Measurements from ENCODE around the gene MAML3. TPM values are rescaled to one million over a fixed set of nuclear protein-coding genes. Genes with fewer than 3 reads are reported as not detected.

Gene MAML3
- total and polyA plus RNA-seq, 8 donors, result 5.8 to 18.7 (median 16.7) TPM

DNA sequence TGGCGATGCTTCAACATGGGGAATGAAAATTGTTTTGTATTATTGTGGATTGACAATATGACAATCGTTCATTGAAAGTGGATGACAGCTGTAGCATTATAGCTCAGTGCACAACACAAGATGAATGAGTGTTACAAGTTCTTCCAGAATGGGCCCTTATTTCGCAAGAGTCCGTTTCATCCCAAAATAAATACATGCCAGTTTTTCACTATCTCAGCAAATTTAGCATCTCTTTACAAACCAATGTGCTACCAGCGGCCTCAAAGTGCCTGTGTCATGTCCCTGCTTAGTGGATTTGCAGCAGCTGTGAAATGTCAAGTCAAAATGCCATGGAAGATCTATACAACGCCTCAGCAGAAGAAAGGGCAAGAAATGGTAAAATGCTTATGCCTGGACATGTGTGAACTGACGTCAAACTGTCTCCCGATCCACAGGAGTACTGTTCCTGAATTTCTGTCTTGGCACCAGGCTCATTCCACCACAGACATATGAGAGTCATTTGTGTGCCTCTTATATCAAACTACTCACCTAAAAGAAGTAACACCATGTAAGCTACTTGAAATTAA lies 109.6 kb downstream of the MAML3 start:
- peak overlapping the region in 1 of 2 donors; percentile 15 for H3K27ac ChIP-seq
- ATAC-seq, result peak; percentile 75

DNA sequence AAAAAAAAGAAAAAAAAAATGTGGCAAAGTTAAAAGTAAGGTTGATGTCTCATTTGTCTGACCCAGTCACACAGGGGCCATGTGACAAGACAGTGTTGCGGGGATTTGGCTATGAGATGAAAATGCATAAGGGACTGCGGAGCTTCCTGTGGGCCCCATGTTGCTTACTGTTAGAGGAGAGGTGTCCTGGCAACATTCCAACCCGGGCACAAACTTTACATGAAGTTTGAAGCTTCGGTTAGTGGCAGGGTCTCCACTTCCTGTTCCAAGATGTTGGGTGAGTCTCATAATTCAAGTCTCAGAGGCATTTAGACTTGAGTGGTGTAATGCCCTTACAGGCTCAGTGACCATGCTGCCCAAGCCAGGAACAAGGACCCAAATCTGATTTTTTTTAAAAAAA lies 111.3 kb downstream of the MAML3 start:
- DNase-seq, result no peak
- intact Hi-C loops (cut with DNase I), result no loop called here
- peaks cover 6 to 40% of the 10 kb centered on the region in 2 donors for H3K4me1 ChIP-seq

More for the DNA sequence above, 109.6 kb downstream of the MAML3 start:
- peak in 2 of 4 donors; percentile 59 to 72 for DNase-seq
- Histone ChIP-seq H3K27me3 (no peaks in the 10 kb centered on the region), H3K9me3 (no peaks in the 10 kb centered on the region), H3K36me3 (no peaks in the 10 kb centered on the region), H3K4me1 (peaks cover 6 to 39% of the 10 kb centered on the region in 2 donors), H3K4me3 (no peak overlapping the region)
- TF ChIP-seq, protein P1, sequence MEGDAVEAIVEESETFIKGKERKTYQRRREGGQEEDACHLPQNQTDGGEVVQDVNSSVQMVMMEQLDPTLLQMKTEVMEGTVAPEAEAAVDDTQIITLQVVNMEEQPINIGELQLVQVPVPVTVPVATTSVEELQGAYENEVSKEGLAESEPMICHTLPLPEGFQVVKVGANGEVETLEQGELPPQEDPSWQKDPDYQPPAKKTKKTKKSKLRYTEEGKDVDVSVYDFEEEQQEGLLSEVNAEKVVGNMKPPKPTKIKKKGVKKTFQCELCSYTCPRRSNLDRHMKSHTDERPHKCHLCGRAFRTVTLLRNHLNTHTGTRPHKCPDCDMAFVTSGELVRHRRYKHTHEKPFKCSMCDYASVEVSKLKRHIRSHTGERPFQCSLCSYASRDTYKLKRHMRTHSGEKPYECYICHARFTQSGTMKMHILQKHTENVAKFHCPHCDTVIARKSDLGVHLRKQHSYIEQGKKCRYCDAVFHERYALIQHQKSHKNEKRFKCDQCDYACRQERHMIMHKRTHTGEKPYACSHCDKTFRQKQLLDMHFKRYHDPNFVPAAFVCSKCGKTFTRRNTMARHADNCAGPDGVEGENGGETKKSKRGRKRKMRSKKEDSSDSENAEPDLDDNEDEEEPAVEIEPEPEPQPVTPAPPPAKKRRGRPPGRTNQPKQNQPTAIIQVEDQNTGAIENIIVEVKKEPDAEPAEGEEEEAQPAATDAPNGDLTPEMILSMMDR (IDR thresholded peaks at IDR 0.05), result no peak
- intact Hi-C loops (cut with DNase I), result no loop called here

DNA sequence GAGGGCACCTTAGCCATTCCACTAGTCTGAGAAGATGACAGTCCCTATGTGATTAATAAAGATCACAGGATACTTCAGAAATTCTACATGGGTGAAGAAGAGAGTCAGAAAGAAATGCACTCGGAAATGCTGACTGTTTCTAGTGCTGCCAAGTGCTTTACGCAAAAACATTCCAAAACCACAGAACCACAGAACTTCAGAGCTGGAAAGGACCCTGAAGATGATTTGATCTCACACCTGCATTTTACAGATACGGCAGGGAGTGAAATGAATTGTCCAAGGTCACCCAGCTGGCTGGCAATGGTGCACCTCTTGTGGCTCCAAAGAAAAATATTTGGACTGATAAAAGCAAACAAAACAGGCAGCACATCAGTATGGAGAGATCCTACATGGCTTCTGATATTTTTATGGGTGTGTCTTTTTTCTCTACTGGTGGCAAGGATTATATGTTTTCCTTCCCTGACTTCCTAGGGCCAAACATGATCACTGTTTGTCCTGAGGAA lies 115.9 kb downstream of the MAML3 start:
- intact Hi-C loops (cut with DNase I), result no loop called here
- DNase-seq, result no peak
- TF ChIP-seq, protein P1 (IDR thresholded peaks at IDR 0.05), result no peak
- Histone ChIP-seq H3K36me3 (no peaks in the 10 kb centered on the region), H3K4me1 (peaks cover 0 to 22% of the 10 kb centered on the region in 2 donors), H3K27ac (no peak overlapping the region), H3K27me3 (no peaks in the 10 kb centered on the region), H3K4me3 (no peak overlapping the region), H3K9me3 (no peaks in the 10 kb centered on the region)
- ATAC-seq, result peak; percentile 43

More for the DNA sequence above, 111.3 kb downstream of the MAML3 start:
- TF ChIP-seq, protein P1 (IDR thresholded peaks at IDR 0.05), result no peak
- Histone ChIP-seq H3K36me3 (no peaks in the 10 kb centered on the region), H3K27ac (no peak overlapping the region), H3K27me3 (no peaks in the 10 kb centered on the region), H3K9me3 (no peaks in the 10 kb centered on the region), H3K4me3 (no peak overlapping the region)
- ATAC-seq, result no peak

DNA sequence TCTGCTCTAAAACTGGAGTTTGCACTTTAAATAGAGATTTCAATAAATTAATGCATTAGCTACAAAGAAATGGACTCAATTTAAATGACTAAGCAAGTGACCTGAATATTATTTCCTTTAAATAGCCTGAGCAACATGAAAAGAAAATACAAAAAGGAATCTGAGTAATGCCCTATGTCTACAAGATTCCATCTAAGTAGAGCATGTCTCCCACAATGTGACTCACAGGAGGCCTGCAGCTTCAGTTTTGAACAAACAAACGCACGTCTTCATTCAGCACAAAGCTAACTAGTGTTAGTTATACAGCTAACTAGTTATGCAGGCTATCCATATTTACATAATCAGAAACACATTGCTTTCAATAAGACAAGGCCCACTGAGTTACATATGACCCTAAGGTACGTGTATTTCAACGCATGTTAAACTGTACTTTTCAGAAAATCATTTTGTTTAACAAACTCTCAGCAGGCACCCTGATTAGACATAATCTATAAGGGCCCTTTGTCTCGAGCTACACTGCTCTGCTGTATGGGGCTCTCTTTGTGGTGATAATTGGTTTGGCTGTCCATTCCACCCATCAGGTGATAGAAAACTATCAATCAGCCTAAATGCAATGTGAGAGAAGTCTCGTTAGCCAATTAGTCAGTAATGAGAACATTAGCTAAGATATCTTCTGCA lies 116.5 kb downstream of the MAML3 start:
- peak; percentile 92 for ATAC-seq
- intact Hi-C loops (cut with DNase I), result no loop called here
- no peak overlapping the region for H3K4me3 ChIP-seq

DNA sequence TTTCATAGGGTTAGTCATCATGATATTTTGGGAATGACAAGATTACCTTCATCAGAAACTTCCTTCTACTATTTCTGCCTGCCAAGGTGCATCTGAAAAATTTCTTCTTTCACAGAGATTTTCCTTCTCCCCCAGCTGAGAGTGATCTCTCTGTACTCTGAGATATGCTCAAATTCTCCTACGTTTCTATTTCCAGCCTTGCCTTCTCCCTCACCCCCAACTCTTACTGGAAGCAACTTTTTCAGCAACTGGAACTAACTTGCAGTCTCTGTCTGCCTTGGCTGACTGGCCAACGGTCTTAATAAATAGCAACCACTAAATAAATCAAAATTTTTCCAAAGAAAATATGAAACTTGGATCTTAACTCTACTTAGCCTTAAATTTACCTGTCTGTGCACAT lies 122.3 kb downstream of the MAML3 start:
- no peak overlapping the region for H3K27ac ChIP-seq
- TF ChIP-seq, protein P1 (IDR thresholded peaks at IDR 0.05), result no peak
- no peaks in the 10 kb centered on the region for H3K36me3 ChIP-seq
- peaks cover 0 to 15% of the 10 kb centered on the region in 2 donors for H3K4me1 ChIP-seq
- H3K4me3 ChIP-seq, result no peak overlapping the region
- ATAC-seq (no peak), DNase-seq (no peak)
- H3K9me3 ChIP-seq, result no peaks in the 10 kb centered on the region
- no peaks in the 10 kb centered on the region for H3K27me3 ChIP-seq
- intact Hi-C loops (cut with DNase I), result no loop called here

More for the DNA sequence above, 116.5 kb downstream of the MAML3 start:
- no peaks in the 10 kb centered on the region for H3K36me3 ChIP-seq
- TF ChIP-seq, protein P1 (IDR thresholded peaks at IDR 0.05), result no peak
- no peak overlapping the region for H3K27ac ChIP-seq
- H3K27me3 ChIP-seq, result no peaks in the 10 kb centered on the region
- peaks cover 0 to 22% of the 10 kb centered on the region in 2 donors for H3K4me1 ChIP-seq
- H3K9me3 ChIP-seq, result no peaks in the 10 kb centered on the region
- no peak for DNase-seq
